H1 (cell line): ENCODE measurements around the gene ESCO1. TPM values are rescaled to one million over a fixed set of nuclear protein-coding genes. Genes with fewer than 3 reads are reported as not detected.

Experiments
- CTCF ChIA-PET: fragments of 300-600 bp; sonication (Branson Sonifier 250); formaldehyde crosslinking; loops from one replicate; lab custom pipeline; 2021; ENCODE audit not compliant: partially characterized antibody; lab: Charles Lee
- POLR2A ChIA-PET: fragments of 300-600 bp; sonication (Branson Sonifier 250); formaldehyde crosslinking; loops from one replicate; lab custom pipeline; 2021; ENCODE audit warnings: inconsistent platforms; ENCODE audit not compliant: partially characterized antibody; lab: Charles Lee
- DNase-seq, 2 experiments: peaks; one replicate each; pipeline versions ENCODE4 v3.0.0 to v3.0.0-alpha.2; 2010 to 2022; ENCODE audit warnings: low spot score in 2 of 2, low read depth in 1 of 2, mixed read lengths in 1 of 2
- FAIRE-seq: peaks from 2 replicates; lab custom pipeline; 2011; peaks lifted over from hg19 to GRCh38; lab: Jason Lieb, UNC
- H2AFZ ChIP-seq: 2 replicates; pipeline ENCODE4 v1.8.1; 2012; ENCODE audit warnings: low read length, inconsistent platforms
- H2AK5ac ChIP-seq: 2 replicates; pipeline ENCODE4 v1.6.1; 2013; ENCODE audit warnings: low read depth, low read length
- H2BK120ac ChIP-seq: replicated peaks from 2 replicates; pipeline ENCODE3; 2013; ENCODE audit warnings: low read depth, low read length, inconsistent platforms
- H2BK12ac ChIP-seq: 2 replicates; pipeline ENCODE4 v1.6.1; 2013; ENCODE audit warnings: low read depth, low read length
- H2BK15ac ChIP-seq: 2 replicates; pipeline ENCODE4 v1.6.1; 2013; ENCODE audit warnings: low read length
- H2BK20ac ChIP-seq: 2 replicates; pipeline ENCODE4 v1.6.1; 2013; ENCODE audit warnings: low read length
- H2BK5ac ChIP-seq: 2 replicates; pipeline ENCODE4 v1.6.1; 2013; ENCODE audit warnings: low read depth, low read length
- H3K14ac ChIP-seq: 2 replicates; pipeline ENCODE4 v1.6.1; 2013; ENCODE audit warnings: inconsistent platforms; ENCODE audit not compliant: insufficient read length
- H3K18ac ChIP-seq: 2 replicates; pipeline ENCODE4 v1.6.1; 2013; ENCODE audit warnings: low read length; ENCODE audit errors: extremely low read depth
- H3K23ac ChIP-seq: 2 replicates; pipeline ENCODE4 v1.6.1; 2013; ENCODE audit warnings: inconsistent platforms; ENCODE audit not compliant: insufficient read length
- H3K23me2 ChIP-seq: 2 replicates; pipeline ENCODE4 v1.6.1; 2013; ENCODE audit warnings: low read depth, low read length
- H3K27ac ChIP-seq: 2 replicates; pipeline ENCODE4 v1.6.1; 2011; ENCODE audit warnings: low read depth, low read length, inconsistent platforms
- H3K27me3 ChIP-seq, 4 experiments: replicated peaks in 1 of 4; 1 replicate in 1 of 4; 2 replicates in 3 of 4; pipeline versions ENCODE4 v1.6.1 to v1.8.1; 2011 to 2013; ENCODE audit warnings: low read length in 3 of 4, mild to moderate bottlenecking in 3 of 4, inconsistent platforms in 2 of 4, mixed read lengths in 2 of 4, moderate library complexity in 1 of 4; ENCODE audit not compliant: control insufficient read depth in 3 of 4, insufficient read depth in 3 of 4; ENCODE audit errors: extremely low read depth in 1 of 4
- H3K36me3 ChIP-seq, 4 experiments: 2 replicates each; pipeline versions ENCODE4 v1.6.1 to v1.8.1; 2011 to 2013; ENCODE audit warnings: mild to moderate bottlenecking in 4 of 4, low read length in 3 of 4, moderate library complexity in 2 of 4, control low read depth in 1 of 4, inconsistent platforms in 1 of 4; ENCODE audit not compliant: insufficient read depth in 4 of 4, control insufficient read depth in 2 of 4
- H3K4ac ChIP-seq: replicated peaks from 2 replicates; pipeline ENCODE3; 2013; ENCODE audit warnings: low read length, low read depth, mixed read lengths, inconsistent platforms; ENCODE audit not compliant: insufficient read length
- H3K4me1 ChIP-seq, 4 experiments: replicated peaks in 1 of 4; 1 replicate in 1 of 4; 2 replicates in 3 of 4; pipeline versions ENCODE4 v1.6.1 to v1.8.1; 2011 to 2013; ENCODE audit warnings: low read length in 3 of 4, inconsistent platforms in 2 of 4, mixed read lengths in 1 of 4; ENCODE audit not compliant: insufficient read depth in 4 of 4, control insufficient read depth in 3 of 4
- H3K4me2 ChIP-seq, 2 experiments: 2 replicates each; pipeline versions ENCODE4 v1.6.1 to v1.8.1; 2011 to 2013; ENCODE audit warnings: low read depth in 2 of 2, low read length in 2 of 2, control low read depth in 1 of 2, inconsistent platforms in 1 of 2, mild to moderate bottlenecking in 1 of 2; ENCODE audit not compliant: insufficient read depth in 1 of 2
- H3K4me3 ChIP-seq, 4 experiments: fragments of 200-600, 300-600 bp in 1 of 4; sonication (generic), shearing (Covaris generic), sonication (Bioruptor Twin) in 1 of 4; 2 replicates each; pipeline versions ENCODE4 v1.5.1 to v1.8.1; 2011 to 2016; ENCODE audit warnings: low read length in 4 of 4, low read depth in 3 of 4, control low read depth in 2 of 4, inconsistent platforms in 2 of 4, mild to moderate bottlenecking in 2 of 4, mixed read lengths in 1 of 4, moderate library complexity in 1 of 4; ENCODE audit not compliant: insufficient read depth in 2 of 4; ENCODE audit errors: extremely low read depth in 1 of 4
- H3K56ac ChIP-seq: replicated peaks from 2 replicates; pipeline ENCODE3; 2013; ENCODE audit warnings: low read depth, mild to moderate bottlenecking, mixed read lengths, low read length, inconsistent platforms; ENCODE audit not compliant: insufficient read length
- H3K79me1 ChIP-seq: 2 replicates; pipeline ENCODE4 v1.6.1; 2013; ENCODE audit warnings: low read depth, low read length, control low read depth
- H3K79me2 ChIP-seq, 2 experiments: 2 replicates each; pipeline versions ENCODE4 v1.6.1 to v1.8.1; 2012 to 2013; ENCODE audit warnings: low read length in 2 of 2, mild to moderate bottlenecking in 2 of 2, inconsistent platforms in 1 of 2; ENCODE audit not compliant: insufficient read depth in 2 of 2, control insufficient read depth in 1 of 2
- H3K9ac ChIP-seq, 4 experiments: replicated peaks in 1 of 4; 1 replicate in 1 of 4; 2 replicates in 3 of 4; pipeline versions ENCODE4 v1.6.1 to v1.8.1; 2011 to 2013; ENCODE audit warnings: low read depth in 3 of 4, low read length in 3 of 4, control low read depth in 2 of 4, mild to moderate bottlenecking in 2 of 4, moderate library complexity in 2 of 4, inconsistent platforms in 1 of 4; ENCODE audit errors: extremely low read depth in 1 of 4
- H3K9me3 ChIP-seq, 2 experiments: 2 replicates each; pipeline versions ENCODE4 v1.6.1 to v1.8.1; 2012 to 2013; ENCODE audit warnings: mild to moderate bottlenecking in 2 of 2, moderate library complexity in 2 of 2, control low read depth in 1 of 2, inconsistent platforms in 1 of 2, low read depth in 1 of 2, low read length in 1 of 2, mixed read lengths in 1 of 2; ENCODE audit not compliant: insufficient read depth in 2 of 2
- H4K20me1 ChIP-seq, 2 experiments: replicated peaks in 1 of 2; 2 replicates each; pipeline versions ENCODE3 to v1.8.1; 2011 to 2013; ENCODE audit warnings: inconsistent platforms in 2 of 2, low read length in 2 of 2, mild to moderate bottlenecking in 1 of 2; ENCODE audit not compliant: insufficient read depth in 2 of 2, control insufficient read depth in 1 of 2
- H4K5ac ChIP-seq: 2 replicates; pipeline ENCODE4 v1.6.1; 2013; ENCODE audit warnings: low read length, low read depth, mixed read lengths, inconsistent platforms; ENCODE audit not compliant: insufficient read length
- H4K8ac ChIP-seq: 2 replicates; pipeline ENCODE4 v1.8.0; 2013; ENCODE audit warnings: mild to moderate bottlenecking, moderate library complexity, low read length, inconsistent platforms; ENCODE audit not compliant: insufficient read depth; ENCODE audit errors: extremely low read depth
- H4K91ac ChIP-seq: replicated peaks from 2 replicates; pipeline ENCODE3; 2013; ENCODE audit warnings: low read length, mixed read lengths, inconsistent platforms; ENCODE audit not compliant: insufficient read length
- BCL11A ChIP-seq, 2 experiments: IDR thresholded peaks; one replicate each; pipeline ENCODE4 v1.6.1; 2011; ENCODE audit warnings: low read depth in 2 of 2, low read length in 2 of 2, mild to moderate bottlenecking in 2 of 2
- BRCA1 ChIP-seq: IDR thresholded peaks from 2 replicates; pipeline ENCODE4 v1.6.1; 2012; ENCODE audit warnings: low read depth, low read length, improper control_type of control experiment
- CBX5 ChIP-seq: fragments of 300-800, 300-1000 bp; sonication (generic); IDR thresholded peaks from 2 replicates; pipeline ENCODE4 v1.7.1; 2016; ENCODE audit warnings: antibody characterized with exemption, low read length, low read depth
- CTBP2 ChIP-seq: IDR thresholded peaks from 2 replicates; pipeline ENCODE4 v1.7.0; 2011; ENCODE audit warnings: borderline replicate concordance, mild to moderate bottlenecking, moderate library complexity, mixed read lengths, low read length; ENCODE audit not compliant: insufficient read depth, insufficient read length
- EZH2 ChIP-seq: fragments of 200-600 bp; sonication (generic); IDR thresholded peaks from 2 replicates; pipeline ENCODE4 v1.7.1; 2012; ENCODE audit warnings: low read depth, mild to moderate bottlenecking, moderate library complexity, low read length, inconsistent platforms; ENCODE audit not compliant: severe bottlenecking
- HDAC2 ChIP-seq, 2 experiments: fragments of 300-600 bp in 1 of 2; sonication (generic) in 1 of 2; IDR thresholded peaks; 2 replicates each; pipeline ENCODE4 v1.6.1; 2011 to 2012; ENCODE audit warnings: low read depth in 2 of 2, low read length in 2 of 2, mild to moderate bottlenecking in 2 of 2, moderate library complexity in 2 of 2, borderline replicate concordance in 1 of 2, inconsistent platforms in 1 of 2
- KDM5A ChIP-seq: fragments of 200-600 bp; IDR thresholded peaks from 2 replicates; pipeline ENCODE4 v1.7.1; 2012; ENCODE audit warnings: mild to moderate bottlenecking, low read length, inconsistent platforms, mixed read lengths
- POLR2AphosphoS5 ChIP-seq: IDR thresholded peaks from 2 replicates; pipeline ENCODE4 v1.6.1; 2011; ENCODE audit warnings: low read depth, low read length
- POU5F1 ChIP-seq: IDR thresholded peaks from 2 replicates; pipeline ENCODE4 v1.6.1; 2011; ENCODE audit warnings: low read depth, mild to moderate bottlenecking, low read length, moderate library complexity
- RAD21 ChIP-seq, 2 experiments: IDR thresholded peaks in 1 of 2; conservative IDR thresholded peaks in 1 of 2; 2 replicates each; pipeline ENCODE4 v1.6.1; 2011; ENCODE audit warnings: low read depth in 2 of 2, low read length in 2 of 2, improper control_type of control experiment in 1 of 2, inconsistent platforms in 1 of 2, mild to moderate bottlenecking in 1 of 2, moderate library complexity in 1 of 2
- SP2 ChIP-seq: IDR thresholded peaks from 2 replicates; pipeline ENCODE4 v1.6.1; 2012; ENCODE audit warnings: mild to moderate bottlenecking, low read length, inconsistent platforms
- SP4 ChIP-seq: IDR thresholded peaks from 2 replicates; pipeline ENCODE4 v1.6.1; 2012; ENCODE audit warnings: low read length, inconsistent platforms
- SUZ12 ChIP-seq: fragments of 200-600 bp; sonication (generic); IDR thresholded peaks from 2 replicates; pipeline ENCODE4 v1.6.1; 2012; ENCODE audit warnings: mild to moderate bottlenecking, inconsistent platforms, low read length, moderate library complexity, mixed read lengths
- ZNF274 ChIP-seq: IDR thresholded peaks from 2 replicates; pipeline ENCODE4 v1.7.0; 2012; ENCODE audit warnings: low read length, borderline replicate concordance; ENCODE audit errors: extremely low read depth
- WGBS, 2 experiments: shearing (Covaris generic) in 1 of 2; methylation state at CpG; one replicate each; pipeline versions ENCODE4 v1.1.6 to v1.1.7; 2013 to 2015; ENCODE audit warnings: low lambda C conversion rate in 2 of 2, mixed read lengths in 2 of 2, inconsistent platforms in 1 of 2, low coverage in 1 of 2, missing lambda C conversion rate in 1 of 2; ENCODE audit not compliant: insufficient replicate concordance in 2 of 2, insufficient coverage in 1 of 2, insufficient read length in 1 of 2; ENCODE audit errors: extremely low coverage in 1 of 2, missing lambda C conversion rate in 1 of 2; 5-methylcytosine and 5-hydroxymethylcytosine counted together
- polyA plus RNA-seq, 7 experiments: library from polyadenylated mRNA; depleted of rRNA in 3 of 7; stranded (reverse) in 5 of 7; unstranded in 2 of 7; fragments of >200 nt in 5 of 7; fragments of 200-250 nt in 2 of 7; gene quantifications; 1 replicate in 5 of 7; 2 replicates in 1 of 7; 4 replicates in 1 of 7; pipeline versions ENCODE4 v1.2.1 to v1.2.3, GENCODE V29; 2011 to 2013; ENCODE audit warnings: missing spikeins in 2 of 7, mixed read lengths in 2 of 7
- total RNA-seq: library from RNA; stranded (reverse); fragmentation: NEBNext Ultra II Directional; extraction: Animal tissue kit (Norgen Biotek cat#: 25700); gene quantifications from 2 replicates; pipeline ENCODE4 v1.2.1, GENCODE V29; 2021

ESCO1 gene
- total and polyA plus RNA-seq, 2 of the 8 experiments (the other 6 are each of a cell fraction or from before 2014, with no cell fraction given): 5.8 to 48.3 TPM

DNA sequence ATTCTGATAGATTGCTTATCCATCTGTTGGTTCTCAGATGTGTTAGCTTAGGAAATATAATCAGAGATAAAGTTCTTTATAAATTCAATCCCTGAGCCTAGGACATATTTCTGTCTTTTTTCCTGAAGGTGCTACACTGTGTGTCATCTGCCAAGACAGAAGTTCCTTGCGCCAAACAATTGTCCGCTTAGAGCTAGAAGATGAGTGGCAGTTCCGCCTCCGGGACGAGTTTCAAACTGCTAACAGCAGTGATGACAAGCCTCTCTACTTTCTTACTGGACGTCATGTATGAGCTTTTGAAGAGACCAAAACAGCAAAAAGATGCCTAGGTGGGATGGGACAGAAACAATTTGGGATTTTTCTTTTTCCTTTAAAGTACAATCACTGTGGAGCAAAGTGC is 78.0 kb downstream of the ESCO1 start:
- FAIRE-seq (no peak), DNase-seq (no peak)
- Histone ChIP-seq H3K9ac (no peak overlapping the region), H3K27ac (no peak overlapping the region), H3K4me3 (no peak overlapping the region), H4K20me1 (no peaks in the 10 kb centered on the region), H2BK12ac (no peak overlapping the region), H2BK20ac (no peak overlapping the region), H2BK5ac (no peak overlapping the region), H4K5ac (no peak overlapping the region), H3K36me3 (peaks cover 0 to 44% (median 3%) of the 10 kb centered on the region in 4 experiments; a peak in 5 of 8 replicates), H3K79me1 (no peaks in the 10 kb centered on the region), H3K4me1 (no peaks in the 10 kb centered on the region), H3K23ac (no peak overlapping the region), H4K91ac (no peak overlapping the region), H3K18ac (no peak overlapping the region), H3K56ac (no peak overlapping the region), H2BK15ac (no peak overlapping the region), H2AK5ac (no peak overlapping the region), H2AFZ (no peak overlapping the region), H4K8ac (no peak overlapping the region), H3K4ac (no peak overlapping the region), H3K4me2 (no peak overlapping the region), H3K27me3 (no peaks in the 10 kb centered on the region), H3K23me2 (no peaks in the 10 kb centered on the region), H3K9me3 (no peaks in the 10 kb centered on the region), H3K79me2 (no peaks in the 10 kb centered on the region), H3K14ac (no peak overlapping the region), H2BK120ac (no peak overlapping the region)
- POLR2A ChIA-PET: interaction anchor here (1.1 kb wide), 1 partner anchor 19 kb away, joined by 3 read pairs; no protein-coding TSS in a partner anchor
- CTCF ChIA-PET: interaction anchor here (0.6 kb wide), 1 partner anchor 70 kb away, joined by 3 read pairs; no protein-coding TSS in a partner anchor
- 95% methylated on average over 6 of the region's 6 CpGs; no CpG with 5 or more reads in 1 of the 2 experiments for WGBS, 2 experiments
- TF ChIP-seq POLR2AphosphoS5 (no peak), CTBP2 (no peak), POU5F1 (no peak), CBX5 (no peak), SP4 (no peak), ZNF274 (no peak), BRCA1 (no peak), SP2 (no peak), SUZ12 (no peak), RAD21 (IDR thresholded peaks at IDR 0.05 in 1 of 2, conservative IDR thresholded peaks at IDR 0.05 in 1 of 2; ENCODE audit: low read depth in 2 of 2, low read length in 2 of 2) (no peak), EZH2 (no peak), KDM5A (no peak), BCL11A (IDR thresholded peaks at IDR 0.05; ENCODE audit: low read depth in 2 of 2, low read length in 2 of 2) (no peak), HDAC2 (IDR thresholded peaks at IDR 0.05; ENCODE audit: borderline replicate concordance in 1 of 2, low read depth in 2 of 2, low read length in 2 of 2) (no peak)
